Endodermal cell (in vitro differentiated cells): ENCODE results near the gene NRDE2. TPM values are rescaled to one million over a fixed set of nuclear protein-coding genes. Genes with fewer than 3 reads are reported as not detected.
A peak's percentile ranks its signal among the peaks of the same experiment; 100 is the strongest.

ENCODE experiments used
- DNase-seq: peaks from one replicate; pipeline ENCODE4 v3.0.0-alpha.2; 2017
- H3K27ac ChIP-seq: 2 replicates; pipeline ENCODE4 v1.5.1; 2013; ENCODE audit warnings: mild to moderate bottlenecking, low read depth, low read length, moderate library complexity
- H3K27me3 ChIP-seq: 2 replicates; pipeline ENCODE4 v1.6.1; 2013; ENCODE audit warnings: mild to moderate bottlenecking, low read length, moderate library complexity; ENCODE audit not compliant: insufficient read depth, control insufficient read depth, poor library complexity, severe bottlenecking
- H3K36me3 ChIP-seq: 2 replicates; pipeline ENCODE4 v1.7.0; 2013; ENCODE audit warnings: mild to moderate bottlenecking, low read length, moderate library complexity; ENCODE audit not compliant: control insufficient read depth, insufficient read depth
- H3K4me1 ChIP-seq: one replicate; pipeline ENCODE4 v1.7.0; 2013; ENCODE audit warnings: low read length; ENCODE audit not compliant: control insufficient read depth, insufficient read depth
- H3K4me3 ChIP-seq: 2 replicates; pipeline ENCODE4 v1.5.1; 2013; ENCODE audit warnings: mild to moderate bottlenecking, low read length, moderate library complexity
- H3K9ac ChIP-seq: 2 replicates; pipeline ENCODE4 v1.6.1; 2013; ENCODE audit warnings: mild to moderate bottlenecking, low read length, moderate library complexity; ENCODE audit not compliant: poor library complexity, severe bottlenecking; ENCODE audit errors: extremely low read depth
- H3K9me3 ChIP-seq: 2 replicates; pipeline ENCODE4 v1.6.1; 2013; ENCODE audit warnings: mild to moderate bottlenecking, low read length, moderate library complexity; ENCODE audit not compliant: control insufficient read depth
- H3K27ac Mint-ChIP-seq: 2 replicates; pipeline ENCODE4 v1.8.0; 2020; ENCODE audit warnings: mixed read lengths
- H3K27me3 Mint-ChIP-seq: 2 replicates; pipeline ENCODE4 v1.8.0; 2021; ENCODE audit warnings: mild to moderate bottlenecking, mixed read lengths; ENCODE audit not compliant: insufficient read depth
- H3K36me3 Mint-ChIP-seq: 2 replicates; pipeline ENCODE4 v1.8.0; 2020; ENCODE audit warnings: low read depth, mixed read lengths
- H3K4me1 Mint-ChIP-seq: 2 replicates; pipeline ENCODE4 v1.8.0; 2020; ENCODE audit warnings: mixed read lengths
- H3K4me3 Mint-ChIP-seq: 2 replicates; pipeline ENCODE4 v1.8.0; 2020; ENCODE audit warnings: mild to moderate bottlenecking, moderate library complexity, mixed read lengths
- H3K9me3 Mint-ChIP-seq: 2 replicates; pipeline ENCODE4 v1.8.0; 2020; ENCODE audit warnings: mild to moderate bottlenecking, mixed read lengths
- CTCF ChIP-seq: fragments of 200-600 bp; sonication (generic); conservative IDR thresholded peaks from 2 replicates; pipeline ENCODE4 v1.5.0; 2021; ENCODE audit warnings: antibody characterized with exemption, mild to moderate bottlenecking
- WGBS, 2 experiments: methylation state at CpG; one replicate each; pipeline versions ENCODE4 v1.1.5 to v1.1.7; 2013; ENCODE audit warnings: missing lambda C conversion rate in 2 of 2, mixed read lengths in 1 of 2; ENCODE audit not compliant: insufficient coverage in 1 of 2, insufficient read length in 1 of 2; 5-methylcytosine and 5-hydroxymethylcytosine counted together
- total RNA-seq, 2 donors: library from RNA; stranded (reverse); fragmentation: NEBNext Ultra II Directional in 1 of 2; extraction: Animal tissue kit (Norgen Biotek cat#: 25700) in 1 of 2; gene quantifications; 2 replicates in 1 of 2; 3 replicates in 1 of 2; pipeline ENCODE4 v1.2.1, GENCODE V29; 2021

Gene NRDE2
- total RNA-seq, 2 donors from 2014 or later: 18.3 to 19.5 TPM

DNA sequence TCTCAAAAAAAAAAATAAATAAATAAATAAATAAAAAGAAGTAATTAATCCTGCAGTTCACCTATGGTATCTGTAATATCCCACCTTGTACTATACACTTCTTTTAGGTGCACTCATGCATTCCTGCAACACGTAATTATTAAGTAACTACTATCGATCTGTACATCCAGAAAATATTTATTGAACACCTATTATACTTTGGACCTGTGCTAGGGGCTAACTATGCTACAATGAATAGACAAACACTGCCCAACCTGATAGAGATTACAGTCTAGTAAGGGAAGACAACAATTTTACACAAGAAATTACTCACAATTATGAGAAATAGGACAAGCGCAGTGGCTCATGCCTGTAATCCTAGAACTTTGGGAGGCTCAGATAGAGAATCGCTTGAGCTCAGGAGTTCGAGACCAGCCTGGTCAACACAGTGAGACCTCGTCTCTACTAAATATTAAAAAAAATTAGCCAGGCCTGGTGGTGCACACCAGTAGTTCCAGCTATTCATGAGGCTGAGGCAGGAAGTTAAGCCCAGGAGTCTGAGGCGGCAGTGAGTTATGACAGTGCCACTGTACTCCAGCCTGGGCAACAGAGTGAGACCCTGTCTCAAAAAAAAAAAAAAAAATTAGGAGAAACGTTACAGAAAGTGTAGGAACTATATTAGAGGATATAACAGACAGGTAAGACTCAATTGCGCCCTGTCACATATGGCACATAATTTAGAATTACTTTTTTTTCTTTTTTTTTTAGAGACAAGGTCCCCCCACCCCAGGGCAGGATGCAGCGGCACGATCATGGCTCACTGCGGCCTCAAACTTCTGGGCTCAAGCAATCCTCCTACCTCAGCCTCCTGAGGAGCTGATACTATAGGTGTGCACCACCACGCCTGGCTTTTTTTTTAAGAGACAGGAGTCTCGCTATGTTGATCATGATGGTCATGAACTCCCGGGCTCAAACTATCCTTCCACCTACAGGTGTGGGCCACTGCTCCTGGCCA, 1.2 kb downstream of the NRDE2 start:
- peaks cover 4% of the 10 kb centered on the region for H3K36me3 ChIP-seq
- H3K4me1 ChIP-seq: no peaks in the 10 kb centered on the region
- TF ChIP-seq CTCF: no peak
- DNase-seq: no peak
- H3K27me3 Mint-ChIP-seq: peaks cover 14% of the 10 kb centered on the region
- H3K27ac ChIP-seq: no peak overlapping the region
- H3K4me1 Mint-ChIP-seq: peaks cover 6% of the 10 kb centered on the region
- H3K4me3 Mint-ChIP-seq: peak overlapping the region; percentile 70
- 96 to 98% methylated on average over 9 to 15 of the region's 15 CpGs for WGBS, 2 experiments
- peak overlapping the region; percentile 50 for H3K9ac ChIP-seq
- peaks cover 10% of the 10 kb centered on the region for H3K36me3 Mint-ChIP-seq
- no peaks in the 10 kb centered on the region for H3K9me3 ChIP-seq
- no peaks in the 10 kb centered on the region for H3K9me3 Mint-ChIP-seq
- peaks cover 25% of the 10 kb centered on the region for H3K27me3 ChIP-seq
- no peak overlapping the region for H3K27ac Mint-ChIP-seq
- peak overlapping the region; percentile 84 for H3K4me3 ChIP-seq

GRCh38 chr14:90321891-90322290, 9.8 kb downstream of the NRDE2 start:
- no peak for TF ChIP-seq CTCF
- Mint-ChIP-seq H3K9me3 (peaks cover 12% of the 10 kb centered on the region), H3K4me3 (no peak overlapping the region), H3K27me3 (no peaks in the 10 kb centered on the region), H3K27ac (no peak overlapping the region), H3K4me1 (peaks cover 9% of the 10 kb centered on the region), H3K36me3 (peaks cover 32% of the 10 kb centered on the region)
- no peaks in the 10 kb centered on the region for H3K27me3 ChIP-seq
- H3K27ac ChIP-seq: no peak overlapping the region
- no peak for DNase-seq
- no peak overlapping the region for H3K9ac ChIP-seq
- no peak overlapping the region for H3K4me3 ChIP-seq
- peaks cover 15% of the 10 kb centered on the region for H3K36me3 ChIP-seq
- H3K9me3 ChIP-seq: peaks cover 14% of the 10 kb centered on the region
- no peaks in the 10 kb centered on the region for H3K4me1 ChIP-seq
- WGBS, 2 experiments: 83 to 95% methylated on average over 4 of the region's 4 CpGs

- Histone ChIP-seq H3K4me3 (peak overlapping the region; percentile 39), H3K36me3 (peaks cover 25% of the 10 kb centered on the region), H3K9me3 (peaks cover 14% of the 10 kb centered on the region), H3K4me1 (no peaks in the 10 kb centered on the region), H3K27ac (no peak overlapping the region), H3K9ac (no peak overlapping the region), H3K27me3 (no peaks in the 10 kb centered on the region)
- Mint-ChIP-seq H3K4me3 (no peak overlapping the region), H3K27ac (no peak overlapping the region), H3K4me1 (peaks cover 9% of the 10 kb centered on the region), H3K27me3 (no peaks in the 10 kb centered on the region), H3K9me3 (peaks cover 12% of the 10 kb centered on the region), H3K36me3 (peaks cover 42% of the 10 kb centered on the region)
- no peak for TF ChIP-seq CTCF
- WGBS, 2 experiments: 81 to 100% methylated on average over 1 to 6 of the region's 6 CpGs
- no peak for DNase-seq
Measured at GRCh38 chr14:90319634-90320541, 11.9 kb downstream of the NRDE2 start.
